H1 (cell line): ENCODE results near the gene RNF6. TPM values are rescaled to one million over a fixed set of nuclear protein-coding genes. Genes with fewer than 3 reads are reported as not detected.

Experiments
- CTCF ChIA-PET: fragments of 300-600 bp; sonication (Branson Sonifier 250); formaldehyde crosslinking; loops from one replicate; lab custom pipeline; 2021; ENCODE audit not compliant: partially characterized antibody; lab: Charles Lee
- POLR2A ChIA-PET: fragments of 300-600 bp; sonication (Branson Sonifier 250); formaldehyde crosslinking; loops from one replicate; lab custom pipeline; 2021; ENCODE audit warnings: inconsistent platforms; ENCODE audit not compliant: partially characterized antibody; lab: Charles Lee
- DNase-seq, 2 experiments: peaks; one replicate each; pipeline versions ENCODE4 v3.0.0 to v3.0.0-alpha.2; 2010 to 2022; ENCODE audit warnings: low spot score in 2 of 2, low read depth in 1 of 2, mixed read lengths in 1 of 2
- FAIRE-seq: peaks from 2 replicates; lab custom pipeline; 2011; peaks lifted over from hg19 to GRCh38; lab: Jason Lieb, UNC
- H2AFZ ChIP-seq: 2 replicates; pipeline ENCODE4 v1.8.1; 2012; ENCODE audit warnings: low read length, inconsistent platforms
- H2AK5ac ChIP-seq: 2 replicates; pipeline ENCODE4 v1.6.1; 2013; ENCODE audit warnings: low read depth, low read length
- H2BK120ac ChIP-seq: replicated peaks from 2 replicates; pipeline ENCODE3; 2013; ENCODE audit warnings: low read depth, low read length, inconsistent platforms
- H2BK12ac ChIP-seq: 2 replicates; pipeline ENCODE4 v1.6.1; 2013; ENCODE audit warnings: low read depth, low read length
- H2BK15ac ChIP-seq: 2 replicates; pipeline ENCODE4 v1.6.1; 2013; ENCODE audit warnings: low read length
- H2BK20ac ChIP-seq: 2 replicates; pipeline ENCODE4 v1.6.1; 2013; ENCODE audit warnings: low read length
- H2BK5ac ChIP-seq: 2 replicates; pipeline ENCODE4 v1.6.1; 2013; ENCODE audit warnings: low read depth, low read length
- H3K14ac ChIP-seq: 2 replicates; pipeline ENCODE4 v1.6.1; 2013; ENCODE audit warnings: inconsistent platforms; ENCODE audit not compliant: insufficient read length
- H3K18ac ChIP-seq: 2 replicates; pipeline ENCODE4 v1.6.1; 2013; ENCODE audit warnings: low read length; ENCODE audit errors: extremely low read depth
- H3K23ac ChIP-seq: 2 replicates; pipeline ENCODE4 v1.6.1; 2013; ENCODE audit warnings: inconsistent platforms; ENCODE audit not compliant: insufficient read length
- H3K23me2 ChIP-seq: 2 replicates; pipeline ENCODE4 v1.6.1; 2013; ENCODE audit warnings: low read depth, low read length
- H3K27ac ChIP-seq: 2 replicates; pipeline ENCODE4 v1.6.1; 2011; ENCODE audit warnings: low read depth, low read length, inconsistent platforms
- H3K27me3 ChIP-seq, 4 experiments: replicated peaks in 1 of 4; 1 replicate in 1 of 4; 2 replicates in 3 of 4; pipeline versions ENCODE4 v1.6.1 to v1.8.1; 2011 to 2013; ENCODE audit warnings: low read length in 3 of 4, mild to moderate bottlenecking in 3 of 4, inconsistent platforms in 2 of 4, mixed read lengths in 2 of 4, moderate library complexity in 1 of 4; ENCODE audit not compliant: control insufficient read depth in 3 of 4, insufficient read depth in 3 of 4; ENCODE audit errors: extremely low read depth in 1 of 4
- H3K36me3 ChIP-seq, 4 experiments: 2 replicates each; pipeline versions ENCODE4 v1.6.1 to v1.8.1; 2011 to 2013; ENCODE audit warnings: mild to moderate bottlenecking in 4 of 4, low read length in 3 of 4, moderate library complexity in 2 of 4, control low read depth in 1 of 4, inconsistent platforms in 1 of 4; ENCODE audit not compliant: insufficient read depth in 4 of 4, control insufficient read depth in 2 of 4
- H3K4ac ChIP-seq: replicated peaks from 2 replicates; pipeline ENCODE3; 2013; ENCODE audit warnings: low read length, low read depth, mixed read lengths, inconsistent platforms; ENCODE audit not compliant: insufficient read length
- H3K4me1 ChIP-seq, 4 experiments: replicated peaks in 1 of 4; 1 replicate in 1 of 4; 2 replicates in 3 of 4; pipeline versions ENCODE4 v1.6.1 to v1.8.1; 2011 to 2013; ENCODE audit warnings: low read length in 3 of 4, inconsistent platforms in 2 of 4, mixed read lengths in 1 of 4; ENCODE audit not compliant: insufficient read depth in 4 of 4, control insufficient read depth in 3 of 4
- H3K4me2 ChIP-seq, 2 experiments: 2 replicates each; pipeline versions ENCODE4 v1.6.1 to v1.8.1; 2011 to 2013; ENCODE audit warnings: low read depth in 2 of 2, low read length in 2 of 2, control low read depth in 1 of 2, inconsistent platforms in 1 of 2, mild to moderate bottlenecking in 1 of 2; ENCODE audit not compliant: insufficient read depth in 1 of 2
- H3K4me3 ChIP-seq, 4 experiments: fragments of 200-600, 300-600 bp in 1 of 4; sonication (generic), shearing (Covaris generic), sonication (Bioruptor Twin) in 1 of 4; 2 replicates each; pipeline versions ENCODE4 v1.5.1 to v1.8.1; 2011 to 2016; ENCODE audit warnings: low read length in 4 of 4, low read depth in 3 of 4, control low read depth in 2 of 4, inconsistent platforms in 2 of 4, mild to moderate bottlenecking in 2 of 4, mixed read lengths in 1 of 4, moderate library complexity in 1 of 4; ENCODE audit not compliant: insufficient read depth in 2 of 4; ENCODE audit errors: extremely low read depth in 1 of 4
- H3K56ac ChIP-seq: replicated peaks from 2 replicates; pipeline ENCODE3; 2013; ENCODE audit warnings: low read depth, mild to moderate bottlenecking, mixed read lengths, low read length, inconsistent platforms; ENCODE audit not compliant: insufficient read length
- H3K79me1 ChIP-seq: 2 replicates; pipeline ENCODE4 v1.6.1; 2013; ENCODE audit warnings: low read depth, low read length, control low read depth
- H3K79me2 ChIP-seq, 2 experiments: 2 replicates each; pipeline versions ENCODE4 v1.6.1 to v1.8.1; 2012 to 2013; ENCODE audit warnings: low read length in 2 of 2, mild to moderate bottlenecking in 2 of 2, inconsistent platforms in 1 of 2; ENCODE audit not compliant: insufficient read depth in 2 of 2, control insufficient read depth in 1 of 2
- H3K9ac ChIP-seq, 4 experiments: replicated peaks in 1 of 4; 1 replicate in 1 of 4; 2 replicates in 3 of 4; pipeline versions ENCODE4 v1.6.1 to v1.8.1; 2011 to 2013; ENCODE audit warnings: low read depth in 3 of 4, low read length in 3 of 4, control low read depth in 2 of 4, mild to moderate bottlenecking in 2 of 4, moderate library complexity in 2 of 4, inconsistent platforms in 1 of 4; ENCODE audit errors: extremely low read depth in 1 of 4
- H3K9me3 ChIP-seq, 2 experiments: 2 replicates each; pipeline versions ENCODE4 v1.6.1 to v1.8.1; 2012 to 2013; ENCODE audit warnings: mild to moderate bottlenecking in 2 of 2, moderate library complexity in 2 of 2, control low read depth in 1 of 2, inconsistent platforms in 1 of 2, low read depth in 1 of 2, low read length in 1 of 2, mixed read lengths in 1 of 2; ENCODE audit not compliant: insufficient read depth in 2 of 2
- H4K20me1 ChIP-seq, 2 experiments: replicated peaks in 1 of 2; 2 replicates each; pipeline versions ENCODE3 to v1.8.1; 2011 to 2013; ENCODE audit warnings: inconsistent platforms in 2 of 2, low read length in 2 of 2, mild to moderate bottlenecking in 1 of 2; ENCODE audit not compliant: insufficient read depth in 2 of 2, control insufficient read depth in 1 of 2
- H4K5ac ChIP-seq: 2 replicates; pipeline ENCODE4 v1.6.1; 2013; ENCODE audit warnings: low read length, low read depth, mixed read lengths, inconsistent platforms; ENCODE audit not compliant: insufficient read length
- H4K8ac ChIP-seq: 2 replicates; pipeline ENCODE4 v1.8.0; 2013; ENCODE audit warnings: mild to moderate bottlenecking, moderate library complexity, low read length, inconsistent platforms; ENCODE audit not compliant: insufficient read depth; ENCODE audit errors: extremely low read depth
- H4K91ac ChIP-seq: replicated peaks from 2 replicates; pipeline ENCODE3; 2013; ENCODE audit warnings: low read length, mixed read lengths, inconsistent platforms; ENCODE audit not compliant: insufficient read length
- POLR2AphosphoS5 ChIP-seq: IDR thresholded peaks from 2 replicates; pipeline ENCODE4 v1.6.1; 2011; ENCODE audit warnings: low read depth, low read length
- TAF7 ChIP-seq: optimal IDR thresholded peaks from 2 replicates; pipeline ENCODE3; 2011; ENCODE audit warnings: low read depth, mild to moderate bottlenecking, inconsistent platforms, low read length, moderate library complexity, borderline replicate concordance
- WGBS, 2 experiments: shearing (Covaris generic) in 1 of 2; methylation state at CpG; one replicate each; pipeline versions ENCODE4 v1.1.6 to v1.1.7; 2013 to 2015; ENCODE audit warnings: low lambda C conversion rate in 2 of 2, mixed read lengths in 2 of 2, inconsistent platforms in 1 of 2, low coverage in 1 of 2, missing lambda C conversion rate in 1 of 2; ENCODE audit not compliant: insufficient replicate concordance in 2 of 2, insufficient coverage in 1 of 2, insufficient read length in 1 of 2; ENCODE audit errors: extremely low coverage in 1 of 2, missing lambda C conversion rate in 1 of 2; 5-methylcytosine and 5-hydroxymethylcytosine counted together
- polyA plus RNA-seq, 7 experiments: library from polyadenylated mRNA; depleted of rRNA in 3 of 7; stranded (reverse) in 5 of 7; unstranded in 2 of 7; fragments of >200 nt in 5 of 7; fragments of 200-250 nt in 2 of 7; gene quantifications; 1 replicate in 5 of 7; 2 replicates in 1 of 7; 4 replicates in 1 of 7; pipeline versions ENCODE4 v1.2.1 to v1.2.3, GENCODE V29; 2011 to 2013; ENCODE audit warnings: missing spikeins in 2 of 7, mixed read lengths in 2 of 7
- total RNA-seq: library from RNA; stranded (reverse); fragmentation: NEBNext Ultra II Directional; extraction: Animal tissue kit (Norgen Biotek cat#: 25700); gene quantifications from 2 replicates; pipeline ENCODE4 v1.2.1, GENCODE V29; 2021

Gene RNF6
- total and polyA plus RNA-seq, 2 of the 8 experiments (the other 6 are each of a cell fraction or from before 2014, with no cell fraction given) = 4.0 to 13.8 TPM

GRCh38 chr13:26208287-26208686 is 13.8 kb downstream of the RNF6 start:
- POLR2A ChIA-PET = interaction anchor here (0.9 kb wide), 1 partner anchor 14 kb away, joined by 3 read pairs; the partner anchor contains the start of gene RNF6
- Histone ChIP-seq H2BK15ac (no peak overlapping the region), H3K23ac (no peak overlapping the region), H3K23me2 (no peaks in the 10 kb centered on the region), H4K91ac (no peak overlapping the region), H3K4me1 (peaks cover 0 to 4% (median 0%) of the 10 kb centered on the region in 4 experiments; a peak in 1 of 7 replicates), H2BK5ac (no peak overlapping the region), H4K20me1 (no peaks in the 10 kb centered on the region), H3K4me3 (no peak overlapping the region), H3K79me2 (no peaks in the 10 kb centered on the region), H3K9me3 (no peaks in the 10 kb centered on the region), H2AK5ac (no peak overlapping the region), H3K56ac (no peak overlapping the region), H3K9ac (no peak overlapping the region), H3K79me1 (no peaks in the 10 kb centered on the region), H2BK20ac (no peak overlapping the region), H3K18ac (no peak overlapping the region), H3K27me3 (no peaks in the 10 kb centered on the region), H2BK120ac (no peak overlapping the region), H4K5ac (no peak overlapping the region), H2BK12ac (no peak overlapping the region), H3K27ac (no peak overlapping the region), H3K4ac (no peak overlapping the region), H2AFZ (no peak overlapping the region), H3K14ac (no peak overlapping the region), H3K4me2 (no peak overlapping the region), H3K36me3 (peaks cover 0 to 11% (median 1%) of the 10 kb centered on the region in 4 experiments; a peak in 1 of 8 replicates), H4K8ac (no peak overlapping the region)
- FAIRE-seq (no peak), DNase-seq (no peak)
- TF ChIP-seq TAF7 (no peak), POLR2AphosphoS5 (no peak)
- CTCF ChIA-PET = no interaction called here
- WGBS, 2 experiments = 100% methylated on average over 1 of the region's 1 CpG; no CpG with 5 or more reads in 1 of the 2 experiments
